ENCODE data around the gene TUBGCP5.
"Not testable (repeated sequence)": the region's sequence is repeated elsewhere in the genome, so short reads cannot be mapped to it uniquely, and the experiment has no call there.

The TUBGCP5 gene

DNA sequence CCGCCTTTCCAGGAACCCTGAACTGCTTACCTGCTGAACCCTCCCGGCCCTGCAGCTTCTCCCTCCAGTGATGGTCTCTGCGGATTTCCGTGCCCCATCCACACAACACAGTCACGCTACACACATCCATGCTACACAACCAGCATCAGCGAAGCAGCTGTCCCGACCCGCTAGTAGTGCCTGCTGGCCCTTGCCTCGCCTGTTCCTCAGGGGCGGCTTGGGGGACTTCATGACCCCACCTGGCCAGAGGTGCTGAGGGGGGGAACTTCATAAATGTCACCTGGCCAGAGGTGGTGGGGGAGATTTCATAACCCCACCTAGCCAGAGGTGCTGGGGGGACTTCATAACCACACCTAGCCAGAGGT, 530 bp upstream of the TUBGCP5 start:
- no peak for DNase-seq

DNA sequence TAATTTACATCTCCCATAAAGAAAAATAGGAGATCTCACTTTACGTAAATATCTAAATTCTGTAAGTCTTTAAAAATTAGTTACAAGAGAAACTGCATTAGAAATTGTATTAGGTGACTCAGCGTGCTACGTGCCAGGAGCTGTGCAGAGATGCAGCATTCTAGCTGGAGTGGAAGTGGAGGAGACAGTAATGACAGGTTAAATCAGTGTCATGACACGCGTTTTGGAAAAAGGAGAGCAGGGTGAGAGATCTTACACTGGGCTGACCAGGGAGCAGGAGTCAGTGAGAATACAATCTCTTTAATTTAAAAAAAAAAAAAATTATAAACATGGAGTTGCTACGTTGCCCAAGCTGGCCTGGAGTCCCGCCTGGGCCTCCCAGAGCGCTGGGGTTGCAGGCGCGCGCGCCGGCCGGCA, 635 bp downstream of the TUBGCP5 start:
- DNase-seq, result no peak

DNA sequence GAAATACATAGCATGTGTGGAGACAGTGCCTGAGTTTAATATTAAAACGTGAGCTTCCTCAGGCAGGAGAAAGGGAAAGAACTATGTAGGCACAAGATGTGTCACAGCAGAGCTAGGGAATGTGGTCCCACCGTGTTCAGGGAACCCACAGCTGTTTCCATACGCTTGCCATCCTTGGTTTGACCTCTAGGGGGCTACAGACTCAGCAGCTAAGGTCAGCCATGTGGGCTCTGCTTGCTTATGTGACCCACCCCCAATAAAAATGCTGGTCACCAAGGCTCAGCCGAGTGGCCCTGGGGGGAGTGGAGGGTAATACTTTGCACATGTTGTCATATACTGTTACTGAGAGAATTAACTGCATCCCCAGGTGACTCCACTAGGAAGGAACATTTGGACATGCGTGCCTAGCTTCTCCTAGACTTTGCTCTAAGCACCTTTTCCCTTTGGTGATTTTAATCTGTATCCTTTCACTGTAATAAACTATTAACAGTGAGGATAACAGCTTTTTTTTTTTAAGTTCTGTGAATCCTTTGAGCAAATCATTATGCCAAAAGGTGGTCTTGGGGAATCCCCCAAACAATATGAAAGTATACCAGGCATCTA, 3.3 kb downstream of the TUBGCP5 start:
- peak; percentile 64 for DNase-seq

DNA sequence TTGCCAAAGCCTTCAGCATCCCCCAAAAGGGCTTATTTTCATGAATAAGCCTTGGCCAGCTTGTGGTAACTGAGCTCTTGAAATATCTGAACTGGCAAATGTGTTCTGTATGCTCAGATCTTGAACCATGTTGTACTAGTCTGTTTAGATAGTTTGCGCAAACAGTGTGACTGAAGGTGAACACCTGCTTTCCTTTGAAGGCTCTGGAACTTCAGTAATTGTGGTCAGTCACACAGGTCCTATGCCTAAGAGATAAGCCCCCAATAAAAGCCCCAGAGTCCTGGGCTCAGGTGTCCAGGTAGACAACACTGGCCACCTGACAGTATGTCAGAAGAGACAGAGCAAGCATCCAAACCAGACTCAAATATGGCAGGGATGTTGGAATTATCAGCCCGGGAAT, 5.4 kb downstream of the TUBGCP5 start:
- no peak for DNase-seq

DNA sequence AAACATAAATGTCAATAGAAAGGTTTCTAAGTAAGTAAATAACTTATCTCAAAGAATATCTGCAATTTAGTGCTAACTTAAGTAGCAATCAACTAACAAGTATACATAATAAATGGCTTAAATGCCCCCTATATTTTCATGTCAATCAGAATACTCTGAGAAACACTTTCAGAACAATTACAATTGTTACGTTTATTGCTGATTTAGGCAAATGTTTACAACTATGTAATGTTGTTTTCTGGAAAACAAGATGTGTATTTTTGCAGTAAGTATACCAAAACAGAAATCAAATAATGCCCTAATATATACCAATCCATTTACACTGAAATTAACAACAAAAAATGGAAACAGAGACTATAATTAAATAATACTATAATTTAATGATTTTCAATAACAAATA, 13.2 kb downstream of the TUBGCP5 start:
- no peak for DNase-seq

DNA sequence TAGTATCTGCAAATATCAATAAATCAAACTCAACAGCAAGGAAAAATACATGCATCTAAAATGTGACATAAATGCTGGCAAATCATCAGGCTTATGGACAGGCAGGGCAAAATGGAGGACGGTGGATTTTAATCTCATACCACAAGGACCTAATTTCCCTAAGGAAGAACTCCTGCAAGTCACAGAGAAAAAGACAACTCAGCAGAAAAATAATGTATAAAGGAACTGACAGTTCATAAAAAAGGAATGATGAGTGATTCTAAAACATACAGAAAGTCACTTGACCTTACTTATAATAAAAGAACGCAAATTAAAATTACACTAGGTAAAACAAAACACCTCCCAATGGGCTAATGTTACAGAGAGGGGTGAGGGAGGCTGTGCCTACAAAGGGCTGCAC, 17.2 kb downstream of the TUBGCP5 start:
- DNase-seq, result no peak

DNA sequence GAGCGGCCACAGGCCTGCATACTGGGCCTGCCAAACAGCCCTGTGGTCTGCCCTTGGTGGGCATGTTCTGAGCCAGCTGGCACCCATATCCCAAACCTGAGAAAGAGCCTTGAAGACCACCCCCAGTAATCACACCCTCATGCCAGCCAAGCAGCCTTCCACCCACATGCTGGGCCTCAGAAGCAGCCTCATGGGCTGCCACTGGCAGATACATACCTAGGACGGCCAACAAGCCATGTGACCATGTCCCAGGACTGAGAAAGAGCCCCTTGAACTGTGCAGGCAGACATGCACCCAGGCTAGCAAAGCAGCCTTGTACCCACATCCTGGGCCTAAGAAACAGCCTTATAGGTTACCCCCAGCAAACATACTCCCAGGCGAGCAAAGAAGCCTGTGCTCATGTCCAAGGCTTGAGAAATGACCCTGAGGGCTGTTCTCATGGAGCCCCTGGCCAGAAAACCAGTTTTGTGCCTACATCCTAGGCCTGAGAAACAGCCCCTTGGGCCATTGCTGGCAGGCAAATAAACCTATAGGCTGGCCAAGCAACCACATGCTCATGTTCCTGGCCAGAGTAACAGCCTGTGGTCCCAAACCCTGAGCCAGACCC, 24.9 kb downstream of the TUBGCP5 start:
- DNase-seq, result no peak

DNA sequence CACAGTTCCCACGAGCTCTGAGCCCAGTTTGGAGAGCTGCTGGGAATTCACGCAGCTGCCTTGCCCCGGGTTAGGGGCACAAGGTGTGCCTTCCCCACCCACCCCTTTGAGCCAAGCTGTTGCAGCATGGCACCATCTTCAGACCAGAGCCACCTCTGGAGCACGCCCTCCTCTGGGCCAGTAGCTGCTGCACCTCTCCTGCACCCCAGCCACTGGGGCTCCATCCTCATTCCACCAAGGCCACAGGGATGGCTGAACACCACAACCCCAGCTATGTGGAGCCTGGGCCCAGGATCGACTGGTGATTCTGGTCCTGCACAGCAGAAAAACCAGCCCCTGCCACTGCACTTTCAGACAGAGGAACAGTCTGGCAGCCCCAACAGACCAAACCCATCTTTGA, 25.7 kb downstream of the TUBGCP5 start:
- no peak for DNase-seq

DNA sequence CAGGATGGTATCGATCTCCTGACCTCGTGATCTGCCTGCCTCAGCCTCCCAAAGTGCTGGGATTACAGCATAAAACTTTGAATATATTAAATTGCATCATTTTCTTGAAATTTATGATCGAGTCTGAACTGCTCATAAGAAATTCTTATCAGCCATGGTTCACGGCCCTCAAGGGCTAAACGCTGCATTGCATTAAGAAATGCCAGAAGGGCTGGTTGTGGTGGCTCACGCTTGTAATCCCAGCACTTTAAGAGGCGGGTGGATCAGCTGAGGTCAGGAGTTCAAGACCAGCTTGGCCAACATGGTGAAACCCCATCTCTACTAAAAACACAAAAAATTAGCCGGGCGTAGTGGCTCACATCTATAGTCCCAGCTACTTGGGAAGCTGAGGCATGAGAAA, 26.8 kb downstream of the TUBGCP5 start:
- not testable (repeated sequence) for DNase-seq

DNA sequence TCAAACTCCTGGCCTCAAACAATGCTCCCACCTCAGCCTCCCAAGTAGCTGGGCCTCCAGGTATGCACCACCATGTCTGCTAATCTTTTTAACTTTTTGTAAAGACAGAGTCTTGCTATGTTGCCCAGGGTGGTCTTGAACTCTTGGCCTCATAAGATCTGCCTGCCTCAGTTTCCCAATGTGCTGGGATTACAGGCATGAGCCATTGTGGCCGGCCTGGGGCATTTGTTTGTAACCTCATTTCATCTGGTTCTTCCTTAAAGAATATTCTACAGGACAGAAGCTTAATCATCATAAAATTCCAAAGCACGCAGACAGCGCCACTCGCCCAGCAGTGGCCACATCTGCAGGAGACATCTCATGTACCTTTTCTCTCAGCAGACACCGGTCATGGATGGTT, 35.6 kb downstream of the TUBGCP5 start:
- DNase-seq, result no peak

DNA sequence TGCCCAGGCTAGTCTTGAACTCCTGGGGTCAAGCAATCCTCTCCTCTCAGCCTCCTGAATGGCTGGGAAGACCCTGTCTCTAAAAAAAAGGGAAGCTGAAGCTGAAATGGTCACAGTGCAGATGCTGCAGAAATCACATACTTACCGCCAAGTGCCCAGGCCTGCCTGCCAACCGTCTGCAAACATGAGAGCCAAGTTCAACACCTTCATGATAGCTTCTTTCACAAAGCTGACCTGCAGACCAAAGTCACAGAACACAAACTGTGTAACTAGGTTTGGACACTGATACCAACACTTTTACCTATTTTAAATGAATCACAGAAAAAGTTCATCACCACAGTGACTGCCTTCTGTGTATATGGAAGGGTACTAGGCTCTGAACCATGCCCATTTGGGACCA, 36.4 kb downstream of the TUBGCP5 start:
- no peak for DNase-seq

DNA sequence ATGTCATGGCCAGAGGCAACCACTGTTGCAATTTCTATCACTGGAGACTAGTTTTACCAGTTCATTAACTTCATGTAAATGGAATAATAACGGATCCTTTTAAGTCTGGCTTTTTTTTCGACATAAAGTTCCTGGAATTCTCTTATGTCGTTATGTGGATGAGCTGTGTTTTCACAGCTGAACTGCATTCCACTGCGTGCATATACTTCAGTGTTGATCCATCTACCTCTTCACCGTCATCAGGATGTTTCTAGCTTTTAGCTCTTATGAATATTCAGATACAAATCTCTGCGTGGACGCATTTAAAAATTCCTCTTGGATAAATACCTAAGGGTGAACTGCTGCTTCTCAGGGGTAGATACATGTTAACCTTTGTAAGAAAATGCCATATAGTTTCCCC, 43.6 kb downstream of the TUBGCP5 start:
- no peak for DNase-seq

DNA sequence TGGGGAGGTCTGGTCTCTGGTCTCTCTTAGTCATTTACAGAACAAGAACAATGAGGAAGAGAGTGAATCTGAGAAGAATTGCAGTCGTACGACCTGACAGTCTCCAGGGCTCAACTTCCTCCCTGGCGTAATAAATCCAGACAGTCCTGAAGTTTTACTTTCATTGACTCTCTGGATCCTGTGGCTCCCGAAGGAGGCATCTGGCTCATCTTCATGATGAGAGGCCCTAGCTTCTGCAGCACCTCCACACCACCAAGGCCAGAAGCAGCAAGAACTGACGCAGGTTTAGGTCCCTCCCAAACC, 47.4 kb downstream of the TUBGCP5 start:
- no peak for DNase-seq

DNA sequence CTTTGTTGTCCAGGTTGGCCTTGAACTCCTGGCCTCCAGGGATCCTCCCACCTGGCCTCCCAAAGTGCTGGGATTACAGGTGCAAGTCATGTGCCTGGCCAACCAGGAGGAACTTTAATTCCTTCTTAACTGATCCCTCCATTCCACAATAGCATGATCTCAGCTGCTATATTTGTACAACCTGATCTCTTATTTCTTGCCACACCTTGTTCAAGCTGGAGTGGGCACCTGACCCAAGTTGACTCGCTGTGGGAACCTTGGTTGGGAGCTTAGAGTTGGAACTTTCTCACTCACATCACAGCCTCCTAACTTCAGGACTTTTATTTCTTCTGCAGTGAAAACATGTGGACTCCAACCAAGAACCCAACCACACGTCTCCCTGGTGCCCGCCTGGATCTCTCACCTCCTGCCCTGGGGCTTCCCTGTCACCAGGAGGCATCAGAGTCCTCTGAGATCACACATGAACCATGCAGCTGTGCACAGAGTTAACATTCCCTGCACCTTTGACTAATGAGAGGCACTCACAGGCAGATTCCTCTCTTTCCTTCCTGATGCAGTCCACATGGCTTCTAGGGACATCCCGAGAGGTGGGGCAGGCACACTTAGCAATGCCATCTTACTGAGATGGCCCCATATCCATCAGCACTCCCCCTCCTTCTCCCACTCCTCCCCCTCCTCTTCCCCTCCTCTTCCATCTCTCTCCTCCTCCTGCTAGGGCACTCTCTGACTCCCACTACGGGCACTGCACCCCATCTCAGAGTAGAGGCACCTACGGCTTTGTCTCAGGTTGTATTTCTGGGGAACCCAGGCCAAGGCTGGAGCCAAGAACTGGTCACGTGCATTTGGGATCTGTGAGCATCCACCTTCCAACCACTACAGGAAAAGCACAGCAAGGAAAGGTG, 49.5 kb downstream of the TUBGCP5 start:
- DNase-seq, result no peak

DNA sequence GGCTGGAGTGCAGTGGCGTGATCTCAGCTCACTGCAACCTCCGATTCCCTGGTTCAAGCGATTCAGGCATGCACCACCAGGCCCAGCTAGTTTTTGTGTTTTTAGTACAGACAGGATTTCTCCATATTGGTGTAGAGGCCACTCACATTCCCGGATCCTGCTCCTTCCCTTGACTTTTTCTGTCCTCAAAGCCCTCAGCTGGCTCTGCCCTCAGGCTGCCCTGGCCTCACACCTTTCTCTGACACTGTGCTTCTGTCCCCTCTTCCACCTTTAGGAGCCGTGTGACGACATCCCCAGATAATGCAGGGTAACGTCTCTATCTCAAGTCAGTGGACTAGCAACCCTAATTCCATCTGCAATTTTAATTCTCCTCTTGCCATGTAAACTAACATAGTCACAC, 50.6 kb downstream of the TUBGCP5 start:
- no peak for DNase-seq

DNA sequence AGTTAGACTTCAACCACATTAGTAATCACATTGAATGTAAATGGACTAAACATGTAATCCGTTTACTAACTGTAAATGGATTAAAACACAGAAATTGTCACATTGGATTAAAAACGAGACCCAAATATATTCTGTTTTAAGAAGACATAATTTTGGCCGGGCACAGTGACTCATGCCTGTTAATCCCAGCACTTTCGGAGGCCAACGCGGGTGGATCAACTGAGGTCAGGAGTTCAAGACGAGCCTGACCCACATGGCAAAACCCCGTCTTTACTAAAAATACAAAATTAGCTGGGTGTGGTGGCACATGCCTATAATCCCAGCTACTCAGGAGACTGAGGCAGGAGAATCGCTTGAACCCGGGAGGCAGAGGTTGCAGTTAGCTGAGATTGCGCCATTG, 57.4 kb downstream of the TUBGCP5 start:
- not testable (repeated sequence) for DNase-seq

DNA sequence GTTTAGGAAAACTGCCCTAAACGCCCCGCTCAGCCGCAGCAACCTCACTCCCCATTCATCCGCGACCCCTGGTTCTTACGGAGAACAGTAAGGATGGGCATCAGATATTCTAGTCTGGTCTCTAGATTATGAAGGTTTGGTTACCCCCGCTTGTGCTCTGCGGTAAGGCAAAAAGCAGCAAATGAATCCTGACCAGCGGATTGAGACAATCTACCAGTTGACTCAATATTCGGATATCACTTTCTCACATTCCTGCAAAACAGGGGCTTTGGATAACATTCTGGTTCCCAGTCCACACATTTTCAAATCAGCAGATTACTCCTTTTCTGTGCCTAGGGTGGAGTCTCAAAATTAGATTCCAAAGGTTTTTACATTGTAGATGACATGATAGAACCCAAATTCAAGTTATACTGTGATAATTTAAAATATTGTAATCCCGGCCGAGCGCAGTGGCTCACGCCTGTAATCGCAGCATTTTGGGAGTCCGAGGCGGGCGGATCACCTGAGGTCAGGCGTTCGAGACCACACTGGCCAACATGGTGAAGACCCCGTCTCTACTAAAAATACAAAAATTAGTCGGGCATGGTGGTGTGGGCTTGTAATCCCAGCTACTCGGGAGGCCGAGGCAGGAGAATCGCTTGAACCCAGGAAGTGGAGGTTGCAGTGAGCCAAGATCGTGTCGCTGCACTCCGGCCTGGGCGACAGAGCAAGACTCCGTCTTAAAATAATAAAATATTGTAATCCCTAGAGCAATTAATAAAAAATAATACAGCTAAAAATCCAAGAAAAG, 58.1 kb downstream of the TUBGCP5 start:
- no peak for DNase-seq

DNA sequence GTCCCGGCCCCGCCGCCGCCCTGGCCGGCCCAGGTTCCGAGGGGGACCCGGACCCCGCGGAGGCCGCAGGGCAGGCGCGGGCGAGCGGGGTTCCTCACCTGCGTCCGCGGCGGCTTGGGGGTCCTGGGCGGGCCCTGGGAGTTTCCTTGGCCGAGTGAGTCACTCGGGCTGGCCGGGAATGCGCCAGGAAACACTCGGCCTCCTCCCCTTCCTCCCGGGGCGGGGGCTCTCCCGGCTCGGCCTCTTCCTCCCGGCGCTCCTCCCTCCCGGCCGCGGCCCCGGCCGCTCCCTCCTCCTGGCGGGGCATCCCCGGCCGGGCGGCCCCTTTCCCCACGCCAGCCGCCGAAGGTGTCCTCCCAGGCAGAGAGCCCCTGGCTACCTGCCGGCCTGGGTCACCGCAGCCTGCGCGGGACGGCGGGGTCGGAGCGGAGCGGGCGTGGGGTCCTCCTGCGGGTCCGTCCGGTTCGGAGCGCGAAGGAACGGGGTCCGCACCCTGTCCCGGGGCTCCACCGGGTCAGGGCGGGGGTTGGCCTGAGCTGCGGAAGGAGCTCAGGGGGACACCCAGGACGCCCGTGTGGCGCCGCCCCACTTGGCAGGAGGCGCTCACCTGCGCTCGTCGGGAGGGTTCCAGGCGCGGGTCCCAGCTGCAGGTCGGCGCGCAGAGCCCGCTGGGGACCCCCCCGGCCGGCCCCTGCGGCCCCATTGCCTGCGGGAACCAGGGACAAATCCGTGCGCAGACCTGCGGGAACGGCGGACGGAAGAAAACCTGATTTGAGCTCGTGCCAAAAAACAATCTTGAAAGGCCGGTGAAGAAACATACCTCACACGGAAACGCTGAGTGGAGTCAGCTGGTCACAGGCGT, 58.9 kb downstream of the TUBGCP5 start, which contains the start of gene CYFIP1:
CYFIP1 (minus strand) TSS at position 180 of the 862 bp plus-strand sequence. CDS start 33,083 bp downstream, outside the sequence.
- peak; percentile 12 for DNase-seq

DNA sequence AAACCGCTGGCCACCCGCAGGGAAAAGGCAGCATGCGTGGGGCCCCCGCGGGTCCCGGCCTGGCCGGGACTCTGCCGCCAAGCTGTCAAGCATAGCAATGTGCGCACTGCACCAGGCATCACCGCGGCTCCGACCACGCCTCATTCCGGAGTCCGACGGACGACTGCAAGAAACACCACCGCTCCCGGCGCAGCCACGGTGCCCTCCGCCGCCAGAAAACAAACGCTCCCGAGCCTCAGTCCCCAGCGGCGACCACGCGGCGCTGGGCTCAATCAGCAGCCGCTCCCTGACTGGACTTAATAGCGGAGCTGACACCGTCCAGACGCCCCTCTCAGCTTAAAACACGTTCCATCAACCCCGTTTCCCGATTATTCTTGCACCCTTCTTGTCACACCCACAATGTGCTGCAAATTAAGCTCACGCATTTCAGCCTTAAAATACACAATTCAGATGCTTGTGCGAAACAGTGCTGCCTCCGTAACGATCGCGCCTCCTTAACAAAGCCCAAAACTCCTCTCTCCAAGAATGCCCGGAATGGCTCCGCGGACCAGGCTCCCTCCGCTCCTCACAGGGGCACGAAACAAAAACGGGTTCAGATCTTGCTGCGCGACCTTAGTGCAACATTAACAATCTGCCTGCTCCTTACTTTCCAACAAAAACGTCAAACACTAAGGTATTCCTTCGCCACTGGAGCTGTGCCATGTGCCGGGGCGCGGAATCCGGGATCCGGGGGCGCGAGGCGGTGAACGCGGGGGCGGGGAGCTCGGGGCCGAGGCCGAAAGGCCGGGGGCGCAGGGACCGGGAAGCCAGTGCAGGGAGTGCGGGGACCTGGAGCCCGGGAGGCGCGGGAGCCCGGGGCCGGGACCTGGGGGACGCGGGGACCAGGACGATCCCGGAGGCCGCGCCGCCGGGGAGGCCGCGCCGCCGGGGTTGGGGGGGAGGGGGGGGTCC, 59.9 kb downstream of the TUBGCP5 start:
- DNase-seq, result peak; percentile 16

DNA sequence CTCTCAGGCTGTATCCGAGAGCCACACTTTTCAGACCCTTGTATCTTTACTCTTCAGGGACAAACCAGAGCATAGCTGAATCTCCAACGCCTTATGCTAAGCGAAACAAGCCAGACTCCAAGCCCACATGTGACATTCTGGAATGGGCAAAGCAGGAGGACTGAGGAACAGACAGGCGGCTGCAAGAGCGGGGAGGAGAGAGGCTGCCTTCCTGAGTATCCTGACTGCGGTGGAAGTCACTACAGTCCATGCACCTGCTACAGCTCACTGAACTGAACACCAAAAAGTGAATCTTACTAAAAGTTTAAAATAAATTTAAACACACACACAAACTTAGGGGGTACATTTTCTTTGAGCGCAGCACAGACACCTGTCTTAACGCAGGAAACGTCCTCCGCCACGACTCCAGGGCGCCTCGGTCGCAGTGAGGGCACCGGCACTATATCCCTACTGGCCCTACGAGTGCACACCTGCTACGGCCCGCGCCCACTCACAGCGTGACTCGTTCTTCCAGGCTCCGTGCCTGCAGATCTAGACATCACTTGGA, 60.6 kb downstream of the TUBGCP5 start:
- no peak for DNase-seq

DNA sequence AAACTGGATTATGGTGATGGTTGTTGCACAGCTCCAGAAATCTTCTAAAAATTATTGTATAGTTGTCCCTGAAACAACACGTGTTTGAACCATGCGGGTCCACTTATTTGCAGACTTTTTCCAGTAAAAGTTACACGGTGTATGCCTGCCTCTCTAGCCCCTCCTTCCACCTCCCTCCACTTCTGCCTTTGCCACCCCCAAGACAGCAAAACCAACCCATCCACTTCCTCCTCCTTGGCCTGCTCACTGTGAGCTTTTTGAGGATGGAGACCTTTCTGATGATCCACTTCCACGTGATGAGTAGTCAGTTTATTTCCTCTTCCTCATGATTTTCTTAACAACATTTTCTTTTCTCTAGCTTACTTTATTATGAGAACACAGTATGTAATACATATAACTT, 64.6 kb downstream of the TUBGCP5 start:
- DNase-seq, result no peak

Data from CD4-positive, alpha-beta T cell treated with Interleukin-21 for 1 hour (primary cell).